ENCODE results near the gene MTHFS.
"Not testable (repeated sequence)": the region's sequence is repeated elsewhere in the genome, so short reads cannot be mapped to it uniquely, and the experiment has no call there.

DNA sequence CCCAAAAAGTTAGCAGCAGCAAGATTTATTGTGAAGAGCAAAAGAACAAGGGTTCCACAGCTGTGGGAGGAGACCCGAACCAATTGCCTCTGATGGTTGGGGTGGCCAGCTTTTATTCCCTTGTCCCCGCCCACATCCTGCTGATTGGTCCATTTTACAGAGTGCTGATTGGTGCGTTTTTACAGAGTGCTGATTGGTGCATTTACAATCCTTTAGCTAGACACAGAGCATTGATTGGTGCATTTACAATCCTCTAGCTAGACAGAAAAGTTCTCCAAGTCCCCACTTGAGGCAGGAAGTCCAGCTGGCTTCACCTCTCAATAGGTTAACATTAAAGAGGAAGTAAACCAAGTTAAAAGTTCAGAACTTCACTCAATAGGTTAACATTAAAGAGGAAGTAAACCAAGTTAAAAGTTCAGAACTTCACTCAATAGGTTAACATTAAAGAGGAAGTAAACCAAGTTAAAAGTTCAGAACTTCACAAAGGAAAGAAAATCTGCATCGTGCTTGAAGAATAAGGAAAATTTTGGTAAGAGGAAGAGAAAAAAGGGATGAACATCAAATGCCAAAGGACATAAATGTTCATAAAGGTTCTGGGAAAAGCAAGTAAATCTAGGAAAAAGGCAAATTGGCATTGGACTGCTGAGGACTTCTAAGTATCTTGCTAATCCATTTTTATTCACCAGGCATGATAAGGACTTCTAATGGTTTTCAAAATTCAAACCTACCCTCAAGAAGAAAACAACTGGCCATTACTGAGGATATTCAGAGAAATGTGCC, 12.9 kb upstream of the MTHFS start:
- TF ChIP-seq, protein P1, sequence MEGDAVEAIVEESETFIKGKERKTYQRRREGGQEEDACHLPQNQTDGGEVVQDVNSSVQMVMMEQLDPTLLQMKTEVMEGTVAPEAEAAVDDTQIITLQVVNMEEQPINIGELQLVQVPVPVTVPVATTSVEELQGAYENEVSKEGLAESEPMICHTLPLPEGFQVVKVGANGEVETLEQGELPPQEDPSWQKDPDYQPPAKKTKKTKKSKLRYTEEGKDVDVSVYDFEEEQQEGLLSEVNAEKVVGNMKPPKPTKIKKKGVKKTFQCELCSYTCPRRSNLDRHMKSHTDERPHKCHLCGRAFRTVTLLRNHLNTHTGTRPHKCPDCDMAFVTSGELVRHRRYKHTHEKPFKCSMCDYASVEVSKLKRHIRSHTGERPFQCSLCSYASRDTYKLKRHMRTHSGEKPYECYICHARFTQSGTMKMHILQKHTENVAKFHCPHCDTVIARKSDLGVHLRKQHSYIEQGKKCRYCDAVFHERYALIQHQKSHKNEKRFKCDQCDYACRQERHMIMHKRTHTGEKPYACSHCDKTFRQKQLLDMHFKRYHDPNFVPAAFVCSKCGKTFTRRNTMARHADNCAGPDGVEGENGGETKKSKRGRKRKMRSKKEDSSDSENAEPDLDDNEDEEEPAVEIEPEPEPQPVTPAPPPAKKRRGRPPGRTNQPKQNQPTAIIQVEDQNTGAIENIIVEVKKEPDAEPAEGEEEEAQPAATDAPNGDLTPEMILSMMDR (IDR thresholded peaks at IDR 0.05): not testable (repeated sequence)
- TF ChIP-seq POLR2AphosphoS5, EP300, POLR2A (IDR thresholded peaks at IDR 0.05): not testable (repeated sequence)
